Panc1 (cell line): ENCODE measurements around the gene NGEF. TPM values are rescaled to one million over a fixed set of nuclear protein-coding genes. Genes with fewer than 3 reads are reported as not detected.

Source experiments
- ATAC-seq: fragments of 200-7000 bp; cut with Tn5 transposase; 2 replicates; pipeline ENCODE4 v1.9.1; 2020; ENCODE audit warnings: mild to moderate bottlenecking, moderate library complexity
- BruUV-seq: library from RNA; stranded (reverse); fragments of 400-500 nt; replicated peaks from 2 replicates; lab custom pipeline; 2021; lab: Mats Ljungman, UMichigan
- CTCF ChIA-PET: fragments of 300-600 bp; sonication (Branson Sonifier 250); formaldehyde crosslinking; loops from one replicate; lab custom pipeline; 2022; ENCODE audit warnings: antibody characterized with exemption; lab: Charles Lee
- POLR2A ChIA-PET: fragments of 300-600 bp; sonication (Branson Sonifier 250); formaldehyde crosslinking; loops from one replicate; lab custom pipeline; 2022; ENCODE audit warnings: antibody characterized with exemption; lab: Charles Lee
- DNase-seq: peaks from one replicate; pipeline ENCODE4 v3.0.0-alpha.2; 2010; ENCODE audit warnings: low read depth, low spot score
- H3K27ac ChIP-seq: 2 replicates; pipeline ENCODE4 v1.5.1; 2011; ENCODE audit warnings: mild to moderate bottlenecking, low read length, inconsistent platforms
- H3K27me3 ChIP-seq: fragments of 200-500 bp; sonication (Bioruptor generic); 2 replicates; pipeline ENCODE4 v1.6.0; 2014; ENCODE audit warnings: low read length, inconsistent platforms; ENCODE audit not compliant: control insufficient read depth, insufficient read depth
- H3K36me3 ChIP-seq: fragments of 200-500 bp; sonication (Bioruptor generic); 2 replicates; pipeline ENCODE4 v1.5.1; 2014; ENCODE audit warnings: inconsistent platforms, mild to moderate bottlenecking, low read length, moderate library complexity; ENCODE audit not compliant: control insufficient read depth, insufficient read depth
- H3K4me1 ChIP-seq: 2 replicates; pipeline ENCODE4 v1.5.1; 2011; ENCODE audit warnings: inconsistent platforms, mild to moderate bottlenecking, low read length, moderate library complexity; ENCODE audit not compliant: control insufficient read depth, insufficient read depth
- H3K4me3 ChIP-seq, 2 experiments: 2 replicates each; pipeline ENCODE4 v1.5.1; 2011 to 2012; ENCODE audit warnings: low read depth in 2 of 2, low read length in 2 of 2, mild to moderate bottlenecking in 2 of 2, inconsistent platforms in 1 of 2, moderate library complexity in 1 of 2
- H3K9me3 ChIP-seq: fragments of 200-500 bp; sonication (Bioruptor generic); 2 replicates; pipeline ENCODE4 v1.5.1; 2014; ENCODE audit warnings: low read depth, mild to moderate bottlenecking, inconsistent platforms, low read length, moderate library complexity; ENCODE audit not compliant: control insufficient read depth, insufficient read depth
- POLR2AphosphoS5 ChIP-seq: IDR thresholded peaks from 2 replicates; pipeline ENCODE4 v1.6.1; 2012; ENCODE audit warnings: mild to moderate bottlenecking, low read depth, low read length, moderate library complexity
- SIN3A ChIP-seq: IDR thresholded peaks from 2 replicates; pipeline ENCODE4 v1.6.1; 2012; ENCODE audit warnings: low read depth, mild to moderate bottlenecking, low read length, moderate library complexity, borderline replicate concordance; ENCODE audit not compliant: insufficient read depth
- TCF7L2 ChIP-seq: IDR thresholded peaks from 2 replicates; pipeline ENCODE4 v1.6.1; 2011; ENCODE audit warnings: mild to moderate bottlenecking, low read depth, low read length, inconsistent platforms
- in situ Hi-C: cut with HindIII; loops from 2 replicates; pipeline ENCODE4 v1.10.0; 2016; ENCODE audit warnings: low sequenced_read_pairs, low pct_unique_long_range_greater_than_20kb
- intact Hi-C: fragments of 100-400 bp; cut with micrococcal nuclease; formaldehyde crosslinking; loops from one replicate; pipeline ENCODE4 v1.10.0; 2022; ENCODE audit not compliant: unreplicated experiment
- total RNA-seq: library from RNA; stranded (reverse); gene quantifications from one replicate; pipeline ENCODE4 v1.2.1, GENCODE V29; 2021; ENCODE audit not compliant: unreplicated experiment
- TF ChIP-seq, protein P1 (sequence below): fragments of 450-650 bp; IDR thresholded peaks from 2 replicates; pipeline ENCODE4 v1.5.1; 2017; ENCODE audit warnings: mild to moderate bottlenecking
- TF ChIP-seq, protein P2 (sequence below), 2 experiments: IDR thresholded peaks; 2 replicates each; pipeline ENCODE4 v1.6.1; 2011 to 2012; ENCODE audit warnings: low read depth in 2 of 2, control low read depth in 1 of 2, low read length in 1 of 2, mild to moderate bottlenecking in 1 of 2, moderate library complexity in 1 of 2; ENCODE audit not compliant: insufficient read depth in 1 of 2

NGEF gene
- total RNA-seq, 1 experiment from 2014 or later, result 17.8 TPM

DNA sequence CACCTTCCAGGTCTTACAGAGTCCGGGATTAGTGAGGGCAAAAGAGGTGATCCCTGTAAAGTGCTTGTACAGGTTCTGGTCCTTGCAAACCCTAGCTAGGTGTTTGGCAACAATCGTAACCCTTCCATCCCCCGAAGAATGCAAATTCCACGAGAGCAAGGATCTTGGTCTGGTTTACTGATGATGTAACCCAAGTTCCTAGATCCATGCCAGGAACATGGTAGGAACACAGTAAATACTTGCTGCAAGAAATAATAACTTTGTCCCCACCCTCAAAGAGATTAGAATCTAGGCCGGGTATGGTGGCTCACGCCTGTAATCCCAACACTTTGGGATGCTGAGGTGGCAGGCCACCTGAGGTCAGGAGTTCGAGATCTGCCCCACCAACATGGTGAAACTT lies 12.7 kb upstream of the NGEF start:
- Histone ChIP-seq H3K27ac (no peak overlapping the region), H3K27me3 (no peaks in the 10 kb centered on the region), H3K4me1 (peaks cover 8% of the 10 kb centered on the region), H3K4me3 (no peak overlapping the region), H3K9me3 (no peaks in the 10 kb centered on the region), H3K36me3 (no peaks in the 10 kb centered on the region)
- in situ Hi-C loops (no loop called here), intact Hi-C loops (loop anchor here (5.0 kb wide), 1 partner anchor 38 kb away; no protein-coding TSS in a partner anchor)
- ATAC-seq (no peak), DNase-seq (no peak)
- BruUV-seq, result no TSS peak
- ChIA-PET CTCF (no interaction called here), POLR2A (no interaction called here)
- no peak for TF ChIP-seq POLR2AphosphoS5
- TF ChIP-seq, protein P1, sequence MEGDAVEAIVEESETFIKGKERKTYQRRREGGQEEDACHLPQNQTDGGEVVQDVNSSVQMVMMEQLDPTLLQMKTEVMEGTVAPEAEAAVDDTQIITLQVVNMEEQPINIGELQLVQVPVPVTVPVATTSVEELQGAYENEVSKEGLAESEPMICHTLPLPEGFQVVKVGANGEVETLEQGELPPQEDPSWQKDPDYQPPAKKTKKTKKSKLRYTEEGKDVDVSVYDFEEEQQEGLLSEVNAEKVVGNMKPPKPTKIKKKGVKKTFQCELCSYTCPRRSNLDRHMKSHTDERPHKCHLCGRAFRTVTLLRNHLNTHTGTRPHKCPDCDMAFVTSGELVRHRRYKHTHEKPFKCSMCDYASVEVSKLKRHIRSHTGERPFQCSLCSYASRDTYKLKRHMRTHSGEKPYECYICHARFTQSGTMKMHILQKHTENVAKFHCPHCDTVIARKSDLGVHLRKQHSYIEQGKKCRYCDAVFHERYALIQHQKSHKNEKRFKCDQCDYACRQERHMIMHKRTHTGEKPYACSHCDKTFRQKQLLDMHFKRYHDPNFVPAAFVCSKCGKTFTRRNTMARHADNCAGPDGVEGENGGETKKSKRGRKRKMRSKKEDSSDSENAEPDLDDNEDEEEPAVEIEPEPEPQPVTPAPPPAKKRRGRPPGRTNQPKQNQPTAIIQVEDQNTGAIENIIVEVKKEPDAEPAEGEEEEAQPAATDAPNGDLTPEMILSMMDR, result no peak
- no peak for TF ChIP-seq SIN3A
- TF ChIP-seq, protein P2, sequence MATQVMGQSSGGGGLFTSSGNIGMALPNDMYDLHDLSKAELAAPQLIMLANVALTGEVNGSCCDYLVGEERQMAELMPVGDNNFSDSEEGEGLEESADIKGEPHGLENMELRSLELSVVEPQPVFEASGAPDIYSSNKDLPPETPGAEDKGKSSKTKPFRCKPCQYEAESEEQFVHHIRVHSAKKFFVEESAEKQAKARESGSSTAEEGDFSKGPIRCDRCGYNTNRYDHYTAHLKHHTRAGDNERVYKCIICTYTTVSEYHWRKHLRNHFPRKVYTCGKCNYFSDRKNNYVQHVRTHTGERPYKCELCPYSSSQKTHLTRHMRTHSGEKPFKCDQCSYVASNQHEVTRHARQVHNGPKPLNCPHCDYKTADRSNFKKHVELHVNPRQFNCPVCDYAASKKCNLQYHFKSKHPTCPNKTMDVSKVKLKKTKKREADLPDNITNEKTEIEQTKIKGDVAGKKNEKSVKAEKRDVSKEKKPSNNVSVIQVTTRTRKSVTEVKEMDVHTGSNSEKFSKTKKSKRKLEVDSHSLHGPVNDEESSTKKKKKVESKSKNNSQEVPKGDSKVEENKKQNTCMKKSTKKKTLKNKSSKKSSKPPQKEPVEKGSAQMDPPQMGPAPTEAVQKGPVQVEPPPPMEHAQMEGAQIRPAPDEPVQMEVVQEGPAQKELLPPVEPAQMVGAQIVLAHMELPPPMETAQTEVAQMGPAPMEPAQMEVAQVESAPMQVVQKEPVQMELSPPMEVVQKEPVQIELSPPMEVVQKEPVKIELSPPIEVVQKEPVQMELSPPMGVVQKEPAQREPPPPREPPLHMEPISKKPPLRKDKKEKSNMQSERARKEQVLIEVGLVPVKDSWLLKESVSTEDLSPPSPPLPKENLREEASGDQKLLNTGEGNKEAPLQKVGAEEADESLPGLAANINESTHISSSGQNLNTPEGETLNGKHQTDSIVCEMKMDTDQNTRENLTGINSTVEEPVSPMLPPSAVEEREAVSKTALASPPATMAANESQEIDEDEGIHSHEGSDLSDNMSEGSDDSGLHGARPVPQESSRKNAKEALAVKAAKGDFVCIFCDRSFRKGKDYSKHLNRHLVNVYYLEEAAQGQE (IDR thresholded peaks at IDR 0.05; ENCODE audit: insufficient read depth in 1 of 2, low read depth in 2 of 2, low read length in 1 of 2), result no peak
- no peak for TF ChIP-seq TCF7L2

- H3K27ac ChIP-seq, result 0 out of 2 replicates have a peak overlapping the region, but pooled peaks have one; percentile 30
- ChIA-PET CTCF (no interaction called here), POLR2A (no interaction called here)
- no TSS peak for BruUV-seq
- in situ Hi-C loops, result no loop called here
- no peak overlapping the region for H3K4me3 ChIP-seq
- DNase-seq (no peak), ATAC-seq (no peak)
- no peaks in the 10 kb centered on the region for H3K27me3 ChIP-seq
- no peaks in the 10 kb centered on the region for H3K36me3 ChIP-seq
- intact Hi-C loops, result no loop called here
- no peaks in the 10 kb centered on the region for H3K9me3 ChIP-seq
- TF ChIP-seq, protein P1, result no peak
- H3K4me1 ChIP-seq, result peaks cover 5% of the 10 kb centered on the region; the same call in 1 of the 2 replicates
Observed at GRCh38 chr2:233023761-233024410, 10.8 kb upstream of the NGEF start.
